CD14-positive monocyte (primary cell): ENCODE measurements around the gene TMUB1. TPM values are rescaled to one million over a fixed set of nuclear protein-coding genes. Genes with fewer than 3 reads are reported as not detected.

Experiments
- DNase-seq, 3 donors: peaks; one replicate each; pipeline ENCODE4 v3.0.0-alpha.2; 2011 to 2022
- H2AFZ ChIP-seq: 2 replicates; pipeline ENCODE4 v1.6.0; 2012; ENCODE audit warnings: mild to moderate bottlenecking, low read depth, low read length, inconsistent platforms; ENCODE audit not compliant: insufficient read depth, poor library complexity, severe bottlenecking
- H3K27ac ChIP-seq, 2 donors: 1 replicate in 1 of 2; 2 replicates in 1 of 2; pipeline ENCODE4 v1.5.1; 2012 to 2013; ENCODE audit warnings: low read length in 2 of 2, control low read depth in 1 of 2, inconsistent platforms in 1 of 2, low read depth in 1 of 2, mild to moderate bottlenecking in 1 of 2
- H3K27me3 ChIP-seq, 2 donors: one replicate each; pipeline versions ENCODE4 v1.6.0 to v1.6.1; 2011 to 2013; ENCODE audit warnings: low read length in 2 of 2; ENCODE audit not compliant: control insufficient read depth in 2 of 2, insufficient read depth in 2 of 2
- H3K36me3 ChIP-seq, 2 donors: replicated peaks in 1 of 2; 1 replicate in 1 of 2; 2 replicates in 1 of 2; pipeline versions ENCODE4 v1.5.1 to v1.6.1; 2012 to 2013; ENCODE audit warnings: low read length in 2 of 2, control low read depth in 1 of 2, inconsistent platforms in 1 of 2, mild to moderate bottlenecking in 1 of 2; ENCODE audit not compliant: insufficient read depth in 2 of 2, control insufficient read depth in 1 of 2
- H3K4me1 ChIP-seq, 2 donors: 1 replicate in 1 of 2; 2 replicates in 1 of 2; pipeline versions ENCODE4 v1.5.1 to v1.6.1; 2012 to 2013; ENCODE audit warnings: low read length in 2 of 2, control low read depth in 1 of 2, inconsistent platforms in 1 of 2, mild to moderate bottlenecking in 1 of 2, moderate library complexity in 1 of 2; ENCODE audit not compliant: insufficient read depth in 2 of 2, control insufficient read depth in 1 of 2
- H3K4me2 ChIP-seq: replicated peaks from 2 replicates; pipeline ENCODE3; 2012; ENCODE audit warnings: low read length, moderate library complexity, mild to moderate bottlenecking; ENCODE audit not compliant: poor library complexity, severe bottlenecking; ENCODE audit errors: extremely low read depth
- H3K4me3 ChIP-seq, 3 experiments: fragments of 200-600 bp in 1 of 3; sonication (generic) in 1 of 3; replicated peaks in 1 of 3; 1 replicate in 2 of 3; 2 replicates in 1 of 3; pipeline ENCODE4 v1.5.1; 2011 to 2013; ENCODE audit warnings: low read length in 3 of 3, mild to moderate bottlenecking in 3 of 3, control low read depth in 2 of 3, low read depth in 2 of 3, inconsistent platforms in 1 of 3, moderate library complexity in 1 of 3
- H3K79me2 ChIP-seq: 2 replicates; pipeline ENCODE4 v1.6.0; 2012; ENCODE audit warnings: mild to moderate bottlenecking, control low read depth, inconsistent platforms, low read length, moderate library complexity; ENCODE audit not compliant: insufficient read depth
- H3K9ac ChIP-seq: 2 replicates; pipeline ENCODE4 v1.6.0; 2017; ENCODE audit warnings: low read length, mild to moderate bottlenecking; ENCODE audit not compliant: insufficient read depth, poor library complexity, severe bottlenecking
- H3K9me3 ChIP-seq, 2 donors: replicated peaks in 1 of 2; 1 replicate in 1 of 2; 2 replicates in 1 of 2; pipeline versions ENCODE4 v1.5.1 to v1.6.1; 2012 to 2013; ENCODE audit warnings: low read length in 2 of 2, control low read depth in 1 of 2; ENCODE audit not compliant: control insufficient read depth in 1 of 2, insufficient read depth in 1 of 2
- H4K20me1 ChIP-seq: 2 replicates; pipeline ENCODE4 v1.6.0; 2012; ENCODE audit warnings: mild to moderate bottlenecking, low read length, control low read depth, moderate library complexity; ENCODE audit not compliant: insufficient read depth
- H3K27ac Mint-ChIP-seq, 7 donors: one replicate each; pipeline ENCODE4 v1.8.0; 2020; ENCODE audit warnings: mild to moderate bottlenecking in 7 of 7, mixed read lengths in 7 of 7, moderate library complexity in 6 of 7, inconsistent platforms in 2 of 7
- H3K27me3 Mint-ChIP-seq, 3 donors: one replicate each; pipeline ENCODE4 v1.8.0; 2021 to 2022; ENCODE audit warnings: low read depth in 3 of 3, mild to moderate bottlenecking in 3 of 3, mixed read lengths in 3 of 3, moderate library complexity in 3 of 3, inconsistent platforms in 1 of 3
- H3K36me3 Mint-ChIP-seq, 2 donors: one replicate each; pipeline ENCODE4 v1.8.0; 2020; ENCODE audit warnings: mixed read lengths in 2 of 2, inconsistent platforms in 1 of 2, mild to moderate bottlenecking in 1 of 2
- H3K4me1 Mint-ChIP-seq: one replicate; pipeline ENCODE4 v1.8.0; 2020; ENCODE audit warnings: mild to moderate bottlenecking, mixed read lengths
- H3K4me3 Mint-ChIP-seq, 2 donors: one replicate each; pipeline ENCODE4 v1.8.0; 2020; ENCODE audit warnings: mild to moderate bottlenecking in 2 of 2, mixed read lengths in 2 of 2, moderate library complexity in 1 of 2
- H3K9me3 Mint-ChIP-seq, 7 donors: one replicate each; pipeline ENCODE4 v1.8.0; 2020 to 2022; ENCODE audit warnings: mixed read lengths in 7 of 7, mild to moderate bottlenecking in 6 of 7, moderate library complexity in 6 of 7, inconsistent platforms in 2 of 7
- CTCF ChIP-seq: fragments of 200-600 bp; IDR thresholded peaks from one replicate; pipeline ENCODE4 v1.8.0; 2022; ENCODE audit warnings: antibody characterized with exemption, mild to moderate bottlenecking
- WGBS: methylation state at CpG from one replicate; pipeline ENCODE4 v1.1.5; 2013; ENCODE audit warnings: missing lambda C conversion rate; ENCODE audit not compliant: insufficient coverage; 5-methylcytosine and 5-hydroxymethylcytosine counted together
- intact Hi-C, 2 donors: fragments of 100-400 bp; cut with micrococcal nuclease; formaldehyde crosslinking; loops; one replicate each; pipeline versions ENCODE4 v1.15.0 to v1.15.1; 2023
- polyA plus RNA-seq, 3 donors: library from polyadenylated mRNA; depleted of rRNA in 1 of 3; unstranded in 2 of 3; stranded (reverse) in 1 of 3; fragments of 300-500 nt in 2 of 3; fragments of >200 nt in 1 of 3; fragmentation: Illumina TruSeq in 2 of 3; gene quantifications; 1 replicate in 2 of 3; 2 replicates in 1 of 3; pipeline ENCODE4 v1.2.3, GENCODE V29; 2012 to 2021

Gene TMUB1
- polyA plus RNA-seq, 3 donors = 17.4 to 28.2 (median 19.8) TPM

- H3K4me3 ChIP-seq = no peak overlapping the region
- H3K9me3 ChIP-seq = no peaks in the 10 kb centered on the region
- intact Hi-C loops = no loop called here
- no peak overlapping the region for H3K4me2 ChIP-seq
- DNase-seq = no peak
- Mint-ChIP-seq H3K36me3 (peaks cover 68 to 77% of the 10 kb centered on the region in 2 donors), H3K9me3 (no peaks in the 10 kb centered on the region), H3K4me3 (no peak overlapping the region), H3K4me1 (no peaks in the 10 kb centered on the region), H3K27ac (no peak overlapping the region), H3K27me3 (peaks cover 0 to 2% (median 0%) of the 10 kb centered on the region in 3 donors)
- 99% methylated on average over 19 of the region's 19 CpGs for WGBS
- no peak overlapping the region for H3K9ac ChIP-seq
- H2AFZ ChIP-seq = no peak overlapping the region
- H3K4me1 ChIP-seq = no peaks in the 10 kb centered on the region
- peaks cover 33% of the 10 kb centered on the region for H4K20me1 ChIP-seq
- H3K79me2 ChIP-seq = no peaks in the 10 kb centered on the region
- H3K27ac ChIP-seq = no peak overlapping the region
- peaks cover 51 to 96% of the 10 kb centered on the region in 2 donors for H3K36me3 ChIP-seq
- no peaks in the 10 kb centered on the region for H3K27me3 ChIP-seq
- TF ChIP-seq CTCF = no peak
These were observed 48.5 kb upstream of the TMUB1 start for GRCh38 chr7:151131592-151132293.

GRCh38 chr7:151131224-151131591, 47.9 kb upstream of the TMUB1 start:
- H3K27me3 Mint-ChIP-seq = peaks cover 0 to 2% (median 0%) of the 10 kb centered on the region in 3 donors
- H3K9me3 Mint-ChIP-seq = no peaks in the 10 kb centered on the region
- H3K4me1 Mint-ChIP-seq = no peaks in the 10 kb centered on the region
- H3K27ac Mint-ChIP-seq = no peak overlapping the region
- Histone ChIP-seq H3K4me2 (no peak overlapping the region), H3K79me2 (no peaks in the 10 kb centered on the region), H3K36me3 (peaks cover 50 to 93% of the 10 kb centered on the region in 2 donors), H3K9ac (no peak overlapping the region), H2AFZ (no peak overlapping the region), H3K27me3 (no peaks in the 10 kb centered on the region), H4K20me1 (peaks cover 37% of the 10 kb centered on the region), H3K4me3 (no peak overlapping the region), H3K27ac (no peak overlapping the region), H3K9me3 (no peaks in the 10 kb centered on the region), H3K4me1 (no peaks in the 10 kb centered on the region)
- H3K36me3 Mint-ChIP-seq = peaks cover 62 to 76% of the 10 kb centered on the region in 2 donors
- TF ChIP-seq CTCF = no peak
- intact Hi-C loops = no loop called here
- DNase-seq = no peak
- no peak overlapping the region for H3K4me3 Mint-ChIP-seq
- WGBS = over 99% methylated on average over 9 of the region's 13 CpGs
